VCaP (cell line): ENCODE measurements around the gene EFCAB11.

Source experiments
- H3K27ac ChIP-seq: fragments of 450-650 bp; 2 replicates; pipeline ENCODE4 v1.5.1; 2017
- TF ChIP-seq, protein P1 (sequence below): fragments of 450-650 bp; conservative IDR thresholded peaks from 2 replicates; pipeline ENCODE4 v1.5.1; 2017; ENCODE audit warnings: mild to moderate bottlenecking, moderate library complexity

EFCAB11 gene

GRCh38 chr14:89803542-89803941 is 151.0 kb downstream of the EFCAB11 start:
- H3K27ac ChIP-seq = no peak overlapping the region
- TF ChIP-seq, protein P1, sequence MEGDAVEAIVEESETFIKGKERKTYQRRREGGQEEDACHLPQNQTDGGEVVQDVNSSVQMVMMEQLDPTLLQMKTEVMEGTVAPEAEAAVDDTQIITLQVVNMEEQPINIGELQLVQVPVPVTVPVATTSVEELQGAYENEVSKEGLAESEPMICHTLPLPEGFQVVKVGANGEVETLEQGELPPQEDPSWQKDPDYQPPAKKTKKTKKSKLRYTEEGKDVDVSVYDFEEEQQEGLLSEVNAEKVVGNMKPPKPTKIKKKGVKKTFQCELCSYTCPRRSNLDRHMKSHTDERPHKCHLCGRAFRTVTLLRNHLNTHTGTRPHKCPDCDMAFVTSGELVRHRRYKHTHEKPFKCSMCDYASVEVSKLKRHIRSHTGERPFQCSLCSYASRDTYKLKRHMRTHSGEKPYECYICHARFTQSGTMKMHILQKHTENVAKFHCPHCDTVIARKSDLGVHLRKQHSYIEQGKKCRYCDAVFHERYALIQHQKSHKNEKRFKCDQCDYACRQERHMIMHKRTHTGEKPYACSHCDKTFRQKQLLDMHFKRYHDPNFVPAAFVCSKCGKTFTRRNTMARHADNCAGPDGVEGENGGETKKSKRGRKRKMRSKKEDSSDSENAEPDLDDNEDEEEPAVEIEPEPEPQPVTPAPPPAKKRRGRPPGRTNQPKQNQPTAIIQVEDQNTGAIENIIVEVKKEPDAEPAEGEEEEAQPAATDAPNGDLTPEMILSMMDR = no peak

- H3K27ac ChIP-seq = no peak overlapping the region
- TF ChIP-seq, protein P1 = no peak
These were observed 153.4 kb downstream of the EFCAB11 start for GRCh38 chr14:89801136-89801535.

- H3K27ac ChIP-seq = no peak overlapping the region
- TF ChIP-seq, protein P1 = no peak
These were observed 156.2 kb downstream of the EFCAB11 start for GRCh38 chr14:89798212-89798773.

GRCh38 chr14:89797148-89797547 is 157.4 kb downstream of the EFCAB11 start:
- TF ChIP-seq, protein P1 = no peak
- H3K27ac ChIP-seq = no peak overlapping the region

DNA sequence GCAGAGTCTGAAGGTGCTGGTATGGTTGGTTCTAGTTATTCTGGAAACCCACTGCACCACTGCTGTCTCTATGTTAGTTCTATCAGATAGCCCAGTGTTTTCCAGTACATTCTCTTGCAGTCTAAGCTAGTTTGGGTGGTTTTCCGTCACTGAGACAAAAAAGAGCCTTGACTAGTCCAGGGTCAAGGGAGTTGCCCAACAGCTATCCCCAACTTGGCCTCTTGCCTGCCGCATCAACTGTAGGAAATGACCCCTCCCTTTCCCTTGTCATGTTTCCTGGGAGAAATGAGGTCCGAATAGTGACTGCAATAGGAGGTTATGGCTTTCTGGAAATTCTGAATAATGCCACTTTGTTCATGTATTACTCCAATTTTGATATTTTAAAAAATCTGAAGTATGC is 160.4 kb downstream of the EFCAB11 start:
- TF ChIP-seq, protein P1 = no peak
- H3K27ac ChIP-seq = no peak overlapping the region

GRCh38 chr14:89793367-89793716 is 161.2 kb downstream of the EFCAB11 start:
- no peak overlapping the region for H3K27ac ChIP-seq
- TF ChIP-seq, protein P1 = no peak

DNA sequence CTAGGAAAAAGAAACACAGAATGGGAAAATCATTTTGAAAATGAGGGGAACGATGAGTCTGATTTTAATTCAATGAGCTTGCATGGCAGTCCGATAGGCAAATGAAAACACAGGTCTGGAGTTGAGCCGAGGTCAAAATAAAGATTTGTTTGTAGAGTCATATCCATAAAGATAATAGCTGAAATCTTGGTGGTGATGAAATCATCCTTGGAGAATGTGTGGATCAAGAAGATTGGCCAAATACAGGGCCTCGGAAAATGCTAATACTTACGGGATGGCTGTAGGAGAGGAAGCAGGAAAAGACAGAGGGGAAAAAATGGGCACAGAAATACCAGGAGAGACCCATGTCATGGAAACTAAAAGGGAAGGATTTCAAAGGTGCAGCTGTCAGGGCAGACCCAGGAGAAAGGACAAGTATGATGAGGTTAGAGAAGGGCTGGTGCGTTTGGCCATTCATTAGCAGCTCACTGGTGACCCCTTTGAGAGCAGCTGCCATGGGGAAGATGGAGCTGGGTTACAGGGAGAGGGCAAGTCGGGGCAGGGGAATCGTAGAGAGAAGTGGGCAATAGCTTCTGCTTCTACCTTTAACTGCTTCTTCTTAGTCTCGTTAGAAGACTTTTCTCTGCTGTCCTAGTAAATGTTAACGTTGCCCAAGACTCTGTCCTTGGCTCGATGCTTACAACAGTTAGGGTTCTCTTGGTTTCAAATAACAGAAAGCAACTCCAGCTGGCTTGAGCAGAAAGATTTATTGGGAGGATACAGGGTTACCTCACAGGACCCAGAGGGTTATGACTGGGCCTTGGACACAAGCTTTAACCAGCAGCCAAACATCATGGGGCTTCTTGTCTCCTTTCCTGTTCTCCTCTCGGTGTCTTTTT is 161.8 kb downstream of the EFCAB11 start:
- TF ChIP-seq, protein P1 = no peak
- H3K27ac ChIP-seq = no peak overlapping the region
